C4-2B (cell line): ENCODE data around the gene PARS2.

Experiments used
- H3K27ac ChIP-seq: fragments of 450-650 bp; 2 replicates; pipeline ENCODE4 v1.5.1; 2017
- CTCF ChIP-seq: fragments of 450-650 bp; conservative IDR thresholded peaks from 2 replicates; pipeline ENCODE4 v1.5.1; 2017; ENCODE audit warnings: mild to moderate bottlenecking
- ZFX ChIP-seq: fragments of 450-650 bp; IDR thresholded peaks from 2 replicates; pipeline ENCODE4 v1.6.1; 2017

Gene PARS2

GRCh38 chr1:54754045-54754444 lies 10.3 kb downstream of the PARS2 start:
- no peak for TF ChIP-seq CTCF
- no peak for TF ChIP-seq ZFX
- H3K27ac ChIP-seq = no peak overlapping the region

- no peak overlapping the region for H3K27ac ChIP-seq
- TF ChIP-seq CTCF = no peak
- no peak for TF ChIP-seq ZFX
Measured at GRCh38 chr1:54751426-54751825, 12.9 kb downstream of the PARS2 start.

GRCh38 chr1:54750596-54750995 lies 13.7 kb downstream of the PARS2 start:
- TF ChIP-seq CTCF (no peak), ZFX (no peak)
- H3K27ac ChIP-seq = no peak overlapping the region

- H3K27ac ChIP-seq = no peak overlapping the region
- TF ChIP-seq ZFX = no peak
- no peak for TF ChIP-seq CTCF
Measured at GRCh38 chr1:54748094-54748835, 16.1 kb downstream of the PARS2 start.

GRCh38 chr1:54745864-54746263 lies 18.5 kb downstream of the PARS2 start:
- TF ChIP-seq CTCF (no peak), ZFX (no peak)
- H3K27ac ChIP-seq = no peak overlapping the region

GRCh38 chr1:54745274-54745673 lies 19.0 kb downstream of the PARS2 start:
- no peak overlapping the region for H3K27ac ChIP-seq
- TF ChIP-seq CTCF (no peak), ZFX (no peak)

- no peak for TF ChIP-seq CTCF
- TF ChIP-seq ZFX = no peak
Measured at GRCh38 chr1:54744696-54745095, 19.6 kb downstream of the PARS2 start.

More at GRCh38 chr1:54744696-54745095, 19.6 kb downstream of the PARS2 start:
- no peak overlapping the region for H3K27ac ChIP-seq
